ENCODE results near the gene DCST1. TPM values are rescaled to one million over a fixed set of nuclear protein-coding genes. Genes with fewer than 3 reads are reported as not detected.

DCST1 gene
- total RNA-seq, 2 donors from 2014 or later: 0.34 TPM; not detected in 1

DNA sequence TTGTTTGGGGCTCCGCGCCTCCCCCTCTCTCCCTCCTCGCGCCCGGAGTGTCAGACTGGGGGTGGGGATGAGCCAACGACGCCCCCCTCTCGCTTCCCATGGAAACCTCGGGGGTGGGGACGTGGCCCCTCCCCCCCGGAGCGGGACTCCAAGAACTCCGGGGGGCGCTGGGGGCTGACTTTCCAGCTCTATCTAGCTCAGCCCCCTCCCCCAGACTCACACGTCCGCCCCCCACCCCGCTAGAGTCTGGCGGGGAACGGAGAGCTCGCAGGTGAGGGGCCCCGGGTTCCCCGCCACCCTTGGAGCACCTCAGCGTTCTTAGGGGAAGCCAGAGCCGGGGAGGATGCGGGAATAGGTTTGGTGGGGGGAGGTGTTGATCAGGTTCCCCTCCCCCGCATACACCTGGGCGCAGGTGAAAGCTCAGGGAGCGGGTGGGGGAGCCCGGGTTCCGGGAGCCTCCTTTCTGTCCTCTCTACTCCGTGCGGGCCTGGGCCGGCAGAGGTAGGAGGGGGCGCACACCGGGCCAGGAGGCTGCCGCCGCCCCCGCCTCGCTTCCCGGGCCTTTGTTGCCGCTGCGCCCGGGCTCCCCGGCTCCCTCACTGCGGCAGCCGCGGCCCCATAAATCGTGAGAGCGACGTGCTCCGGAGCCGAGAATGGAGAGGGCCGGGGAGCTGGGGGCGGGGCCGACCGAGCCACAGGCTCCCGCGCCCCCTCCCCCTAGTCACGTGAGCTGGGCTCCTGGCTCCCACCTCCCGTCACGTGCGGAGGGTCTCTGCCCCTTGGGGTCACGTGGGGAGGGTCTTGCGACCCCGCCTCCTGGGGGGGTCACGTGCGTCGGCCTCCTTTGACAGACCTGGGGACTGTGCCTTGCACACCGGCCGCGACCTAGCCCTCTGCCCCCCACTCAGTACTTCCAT is 46.9 kb downstream of the DCST1 start:
- H3K9me3 Mint-ChIP-seq: no peaks in the 10 kb centered on the region
- no peak for DNase-seq (ENCODE audit: low spot score in 2 of 2)
- no peak overlapping the region for H3K27ac Mint-ChIP-seq
- no peak for ATAC-seq
- peaks cover 6% of the 10 kb centered on the region in 2 donors for H3K36me3 Mint-ChIP-seq

DNA sequence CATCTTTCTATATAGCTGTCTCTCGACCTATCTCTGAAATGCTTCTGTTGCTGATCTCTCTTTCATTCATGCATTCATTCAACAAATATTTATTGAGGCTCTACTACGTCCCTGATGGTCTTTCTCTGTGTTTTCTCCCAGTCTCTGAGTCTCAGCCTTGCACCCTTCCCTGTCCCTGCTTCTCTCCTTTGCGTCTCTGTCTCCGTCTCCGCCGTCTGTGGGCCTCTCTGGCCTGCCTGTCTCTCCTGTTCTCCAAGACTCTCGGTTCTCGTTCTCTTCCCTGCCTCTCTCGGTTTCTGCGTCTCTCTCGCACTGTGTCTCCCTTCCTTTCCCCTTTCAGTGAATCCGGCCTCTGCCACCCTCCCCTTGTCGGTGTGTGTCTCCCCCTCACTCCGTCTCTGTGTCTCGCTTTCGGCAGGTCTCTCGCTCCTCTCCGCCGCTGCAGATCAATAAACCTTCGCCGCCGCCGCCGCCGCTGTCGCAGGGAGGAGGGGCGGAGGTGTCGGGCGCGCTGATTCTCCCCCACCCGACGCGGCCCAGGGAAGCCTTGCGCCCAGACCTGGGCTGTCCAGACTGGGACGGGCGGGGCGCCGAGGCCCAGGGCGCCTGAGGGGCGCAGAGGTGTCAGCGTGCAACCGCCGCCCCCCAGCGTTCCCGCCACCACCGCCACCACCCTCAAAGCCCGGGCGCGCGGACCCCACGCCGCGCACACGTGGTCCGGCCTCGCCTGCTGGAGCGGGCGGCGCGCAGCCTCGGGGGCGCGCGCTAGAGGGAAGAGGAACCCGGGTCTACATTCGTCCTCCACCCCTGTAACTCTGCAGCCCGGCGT is 48.1 kb downstream of the DCST1 start:
- H3K9me3 Mint-ChIP-seq: no peaks in the 10 kb centered on the region
- ATAC-seq: no peak
- peaks cover 6% of the 10 kb centered on the region in 2 donors for H3K36me3 Mint-ChIP-seq
- no peak overlapping the region for H3K27ac Mint-ChIP-seq
- DNase-seq (ENCODE audit: low spot score in 2 of 2): no peak

DNA sequence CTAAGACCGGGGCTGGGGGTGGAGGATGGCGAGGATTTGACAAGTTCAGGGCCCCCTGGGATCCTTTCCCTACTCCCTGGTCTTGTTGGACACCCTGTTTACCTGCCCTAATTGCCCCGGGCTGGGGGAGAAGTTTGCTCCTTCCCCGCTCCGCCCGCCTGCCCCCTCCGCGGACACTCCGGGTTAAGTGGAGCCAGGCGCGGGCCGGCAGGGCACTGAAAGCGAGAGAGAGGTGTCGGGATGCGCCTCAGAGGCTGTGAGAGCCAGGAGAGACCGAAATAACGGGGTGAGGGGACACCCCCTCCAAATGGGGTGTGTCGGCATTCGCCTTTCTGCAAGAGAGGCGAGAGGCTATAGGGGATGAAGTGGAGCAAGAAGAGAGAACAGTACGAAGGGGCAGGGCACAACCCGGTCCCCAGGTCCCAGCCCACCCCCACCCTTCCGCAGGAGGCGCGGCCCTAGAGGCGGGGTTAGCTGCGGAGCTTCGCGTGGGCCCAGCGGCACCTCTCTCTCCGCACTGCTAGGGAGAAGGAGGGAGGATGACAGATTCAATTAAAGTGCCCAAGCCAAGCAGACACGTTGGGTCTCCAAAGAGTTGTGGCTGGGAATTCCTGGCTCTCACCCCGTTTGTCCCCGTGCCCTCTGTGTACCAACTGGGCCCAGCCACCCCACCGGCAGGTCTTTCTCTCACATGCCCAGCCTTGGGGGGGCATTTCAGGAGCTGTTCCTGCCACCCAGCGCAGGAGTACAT is 48.9 kb downstream of the DCST1 start:
- no peak for DNase-seq (ENCODE audit: low spot score in 2 of 2)
- no peak overlapping the region for H3K27ac Mint-ChIP-seq
- ATAC-seq: no peak
- H3K9me3 Mint-ChIP-seq: no peaks in the 10 kb centered on the region
- peaks cover 6% of the 10 kb centered on the region in 2 donors for H3K36me3 Mint-ChIP-seq

DNA sequence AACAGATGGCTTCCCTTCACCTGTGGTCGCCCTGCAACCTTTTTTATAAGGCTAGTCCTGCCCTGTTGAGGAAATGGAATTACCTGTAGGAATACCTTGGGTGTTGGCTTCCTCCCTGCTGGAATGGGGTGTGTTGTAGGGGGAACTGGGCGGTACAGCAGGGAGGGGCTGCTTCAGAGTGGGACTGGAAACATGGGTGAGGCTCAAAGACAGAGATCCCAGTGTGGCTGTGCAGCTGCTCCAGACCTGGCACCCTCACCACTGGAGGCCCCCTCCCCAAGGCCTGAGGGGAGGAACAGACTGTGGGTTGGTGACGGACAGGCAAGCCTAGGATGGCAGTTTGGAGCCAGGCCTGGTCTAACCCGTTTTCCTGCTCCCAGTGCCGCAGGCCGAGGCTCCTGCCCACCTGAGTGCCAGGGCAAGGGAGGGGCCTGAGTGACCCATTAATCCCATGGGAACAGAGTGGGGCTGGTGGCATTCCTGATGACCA is 49.5 kb downstream of the DCST1 start:
- no peak overlapping the region for H3K27ac Mint-ChIP-seq
- DNase-seq (ENCODE audit: low spot score in 2 of 2) (no peak), ATAC-seq (no peak)
- H3K36me3 Mint-ChIP-seq: peaks cover 6% of the 10 kb centered on the region in 2 donors
- H3K9me3 Mint-ChIP-seq: no peaks in the 10 kb centered on the region

DNA sequence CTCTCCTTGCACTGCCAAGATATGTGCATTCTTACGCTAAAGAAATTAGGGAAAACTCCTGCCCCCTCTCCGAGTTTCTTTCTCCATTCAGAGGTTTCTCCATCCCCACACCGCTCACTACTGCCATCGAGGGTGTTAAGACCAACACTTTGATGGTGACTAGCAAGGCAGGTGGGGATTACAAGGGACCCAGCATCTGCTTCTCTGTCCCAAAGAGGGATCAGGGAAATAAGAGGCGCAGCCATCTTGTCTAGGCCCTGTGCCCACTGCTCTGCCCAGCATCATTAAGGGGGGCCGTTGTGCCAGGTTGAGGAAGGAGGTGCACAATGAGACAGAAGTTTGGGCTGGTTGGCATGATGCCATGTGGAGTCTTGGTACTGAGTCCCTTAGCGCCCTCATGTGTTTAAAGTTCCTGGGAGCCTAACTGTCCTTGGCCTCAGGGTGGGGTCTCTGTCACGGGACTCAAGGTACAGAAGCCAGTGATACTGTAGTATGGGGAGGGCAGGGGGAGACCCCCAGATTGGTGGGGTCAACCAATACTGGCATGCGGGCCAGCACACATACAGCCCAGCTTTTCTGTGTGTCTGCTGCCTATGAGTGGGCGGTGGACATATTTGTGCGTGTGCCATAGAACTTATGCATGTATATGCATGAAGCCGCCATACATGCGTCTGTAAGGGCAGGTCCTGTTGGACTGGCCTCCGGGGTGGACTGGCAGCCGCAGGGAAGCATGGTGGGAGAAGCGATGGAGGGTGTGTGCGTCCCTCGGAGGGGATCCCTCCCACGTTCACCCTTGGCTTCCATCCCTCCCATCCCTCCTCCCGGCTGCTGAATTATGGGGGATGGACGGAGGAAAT is 50.5 kb downstream of the DCST1 start:
- peaks cover 6% of the 10 kb centered on the region in 2 donors for H3K36me3 Mint-ChIP-seq
- peak overlapping the region; percentile 86 to 98 for H3K27ac Mint-ChIP-seq
- ATAC-seq (no peak), DNase-seq (ENCODE audit: low spot score in 2 of 2) (no peak)
- no peaks in the 10 kb centered on the region for H3K9me3 Mint-ChIP-seq

DNA sequence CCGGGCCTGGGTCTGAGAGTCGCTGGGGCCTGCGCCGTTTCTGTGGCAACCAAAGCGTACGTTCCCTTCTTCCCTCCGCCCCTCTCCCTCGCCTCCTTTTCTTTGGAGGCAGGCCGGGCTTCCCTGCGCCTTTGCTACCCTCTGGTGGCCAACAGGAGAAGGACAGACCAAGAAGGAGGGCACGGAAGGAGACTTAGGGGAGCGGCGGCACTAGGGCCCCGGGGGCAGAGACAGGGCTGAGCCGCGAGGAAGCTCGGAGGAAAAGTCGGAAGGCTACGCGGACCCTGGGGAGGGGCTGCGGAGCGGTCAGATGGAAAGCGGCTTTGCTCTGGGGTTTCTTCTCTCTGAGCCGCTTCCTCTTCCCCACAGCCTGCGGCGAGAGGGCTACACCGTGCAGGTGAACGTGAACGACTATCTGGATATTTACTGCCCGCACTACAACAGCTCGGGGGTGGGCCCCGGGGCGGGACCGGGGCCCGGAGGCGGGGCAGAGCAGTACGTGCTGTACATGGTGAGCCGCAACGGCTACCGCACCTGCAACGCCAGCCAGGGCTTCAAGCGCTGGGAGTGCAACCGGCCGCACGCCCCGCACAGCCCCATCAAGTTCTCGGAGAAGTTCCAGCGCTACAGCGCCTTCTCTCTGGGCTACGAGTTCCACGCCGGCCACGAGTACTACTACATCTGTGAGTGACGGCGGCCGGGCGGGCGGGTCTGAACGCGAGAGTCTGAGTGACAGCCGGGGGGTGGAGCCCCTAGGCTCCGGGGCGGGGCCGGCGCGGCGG is 51.3 kb downstream of the DCST1 start:
- peak; percentile 83 to 86 for ATAC-seq
- peak overlapping the region; percentile 86 to 98 for H3K27ac Mint-ChIP-seq
- no peaks in the 10 kb centered on the region for H3K9me3 Mint-ChIP-seq
- peak; percentile 88 to 94 for DNase-seq (ENCODE audit: low spot score in 2 of 2)
- peaks cover 0 to 6% of the 10 kb centered on the region in 2 donors for H3K36me3 Mint-ChIP-seq

DNA sequence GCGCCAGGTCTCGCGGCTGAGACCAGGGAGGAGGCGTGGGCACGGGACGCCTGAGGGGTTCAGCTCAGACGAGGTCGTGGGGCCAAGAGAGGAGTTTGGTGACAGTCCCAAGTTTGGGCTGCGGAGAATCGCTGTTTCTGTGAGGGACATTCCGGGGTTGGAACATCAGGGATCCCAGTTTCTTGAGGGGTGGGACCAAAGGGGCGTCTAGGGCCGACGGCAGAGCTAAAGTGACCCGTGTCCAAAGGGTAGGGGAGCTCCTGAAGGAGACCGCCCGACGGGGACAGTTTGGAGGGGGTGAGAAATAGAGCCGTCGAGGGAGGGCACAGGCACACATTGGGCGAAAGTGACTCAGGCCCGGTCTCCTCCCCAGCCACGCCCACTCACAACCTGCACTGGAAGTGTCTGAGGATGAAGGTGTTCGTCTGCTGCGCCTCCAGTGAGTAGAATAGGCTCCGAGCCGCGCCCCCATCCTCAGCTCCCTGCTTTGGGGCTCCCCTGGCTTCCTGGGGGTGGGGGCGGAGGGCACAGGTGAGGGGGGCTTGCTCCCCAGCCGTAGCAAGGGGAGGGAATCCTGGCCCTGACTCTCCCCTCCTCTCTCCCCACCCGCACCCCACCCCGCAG is 52.0 kb downstream of the DCST1 start:
- Mint-ChIP-seq H3K27ac (peak overlapping the region; percentile 86 to 98), H3K9me3 (no peaks in the 10 kb centered on the region), H3K36me3 (peaks cover 0 to 6% of the 10 kb centered on the region in 2 donors)
- ATAC-seq (peak; percentile 56 to 70), DNase-seq (ENCODE audit: low spot score in 2 of 2) (peak; percentile 73 to 80)

DNA sequence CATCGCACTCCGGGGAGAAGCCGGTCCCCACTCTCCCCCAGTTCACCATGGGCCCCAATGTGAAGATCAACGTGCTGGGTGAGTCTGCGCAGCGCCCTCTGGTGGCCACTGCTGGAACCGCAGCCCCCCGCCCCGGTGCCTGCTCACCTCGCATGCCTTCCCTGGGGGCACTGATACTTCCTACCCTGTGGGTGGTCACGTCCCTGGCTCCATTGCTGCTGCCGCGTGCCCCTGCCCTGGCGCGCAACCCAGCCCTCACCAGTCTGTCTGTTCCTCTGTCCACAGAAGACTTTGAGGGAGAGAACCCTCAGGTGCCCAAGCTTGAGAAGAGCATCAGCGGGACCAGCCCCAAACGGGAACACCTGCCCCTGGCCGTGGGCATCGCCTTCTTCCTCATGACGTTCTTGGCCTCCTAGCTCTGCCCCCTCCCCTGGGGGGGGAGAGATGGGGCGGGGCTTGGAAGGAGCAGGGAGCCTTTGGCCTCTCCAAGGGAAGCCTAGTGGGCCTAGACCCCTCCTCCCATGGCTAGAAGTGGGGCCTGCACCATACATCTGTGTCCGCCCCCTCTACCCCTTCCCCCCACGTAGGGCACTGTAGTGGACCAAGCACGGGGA is 52.6 kb downstream of the DCST1 start:
- peaks cover 0 to 5% of the 10 kb centered on the region in 2 donors for H3K36me3 Mint-ChIP-seq
- H3K27ac Mint-ChIP-seq: peak overlapping the region in 1 of 2 donors; percentile 86
- H3K9me3 Mint-ChIP-seq: no peaks in the 10 kb centered on the region
- peak; percentile 78 to 92 for DNase-seq (ENCODE audit: low spot score in 2 of 2)
- ATAC-seq: peak; percentile 12 to 18

DNA sequence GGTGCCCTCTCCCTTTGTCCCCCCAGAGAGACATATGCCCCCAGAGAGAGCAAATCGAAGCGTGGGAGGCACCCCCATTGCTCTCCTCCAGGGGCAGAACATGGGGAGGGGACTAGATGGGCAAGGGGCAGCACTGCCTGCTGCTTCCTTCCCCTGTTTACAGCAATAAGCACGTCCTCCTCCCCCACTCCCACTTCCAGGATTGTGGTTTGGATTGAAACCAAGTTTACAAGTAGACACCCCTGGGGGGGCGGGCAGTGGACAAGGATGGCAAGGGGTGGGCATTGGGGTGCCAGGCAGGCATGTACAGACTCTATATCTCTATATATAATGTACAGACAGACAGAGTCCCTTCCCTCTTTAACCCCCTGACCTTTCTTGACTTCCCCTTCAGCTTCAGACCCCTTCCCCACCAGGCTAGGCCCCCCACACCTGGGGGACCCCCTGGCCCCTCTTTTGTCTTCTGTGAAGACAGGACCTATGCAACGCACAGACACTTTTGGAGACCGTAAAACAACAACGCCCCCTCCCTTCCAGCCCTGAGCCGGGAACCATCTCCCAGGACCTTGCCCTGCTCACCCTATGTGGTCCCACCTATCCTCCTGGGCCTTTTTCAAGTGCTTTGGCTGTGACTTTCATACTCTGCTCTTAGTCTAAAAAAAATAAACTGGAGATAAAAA is 53.4 kb downstream of the DCST1 start:
- no peaks in the 10 kb centered on the region for H3K9me3 Mint-ChIP-seq
- DNase-seq (ENCODE audit: low spot score in 2 of 2) (no peak), ATAC-seq (no peak)
- no peak overlapping the region for H3K27ac Mint-ChIP-seq
- H3K36me3 Mint-ChIP-seq: no peaks in the 10 kb centered on the region

DNA sequence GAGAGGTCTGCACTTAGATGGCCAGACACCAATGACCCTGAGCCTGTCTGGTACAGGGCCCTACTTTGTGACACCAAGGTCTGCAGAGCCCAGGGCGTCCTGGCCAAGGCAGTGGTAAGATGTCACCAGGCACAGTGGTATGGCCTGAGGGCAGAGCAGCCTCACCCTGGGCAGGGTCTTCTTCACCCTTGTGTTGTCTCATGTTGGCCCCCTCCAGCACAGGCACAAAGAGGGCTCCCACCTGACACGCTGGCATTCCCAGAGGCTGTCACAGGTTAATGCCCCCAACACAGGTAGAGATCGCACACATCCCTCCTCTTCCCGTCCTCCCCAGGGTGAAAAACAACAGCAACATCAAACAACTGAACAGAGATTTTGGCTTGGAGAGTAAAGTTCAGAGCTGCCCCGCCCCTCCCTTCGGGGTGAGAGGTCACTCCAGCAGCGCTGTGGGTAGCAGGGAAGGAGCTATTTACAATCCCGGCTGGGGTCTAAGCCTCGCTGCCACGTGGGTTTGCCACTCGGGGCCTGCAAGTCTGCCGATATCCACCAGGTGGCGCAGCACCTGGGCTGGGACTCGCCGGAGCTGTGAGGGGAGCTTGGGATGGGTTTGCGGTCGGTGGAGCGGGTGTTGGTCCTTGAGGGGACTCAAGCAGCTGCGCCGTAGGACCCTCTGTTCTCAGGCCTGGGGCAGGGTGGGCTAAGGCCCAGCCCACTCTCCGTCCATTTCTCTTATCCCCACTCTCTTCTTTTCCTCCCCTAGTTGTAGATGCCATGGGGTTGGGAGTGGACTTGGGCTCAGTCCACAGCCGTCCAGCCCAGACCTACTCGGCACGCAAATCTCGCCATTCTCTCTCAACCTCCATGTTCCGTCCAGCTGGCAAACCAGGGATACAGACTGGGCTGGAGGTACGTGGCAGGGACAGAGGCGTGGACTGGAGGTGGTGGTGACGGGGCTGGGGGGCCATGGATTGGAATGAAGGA is 57.7 kb downstream of the DCST1 start:
- DNase-seq (ENCODE audit: low spot score in 2 of 2): peak; percentile 78 to 93
- ATAC-seq: peak; percentile 84 to 88
- Mint-ChIP-seq H3K36me3 (no peaks in the 10 kb centered on the region), H3K9me3 (no peaks in the 10 kb centered on the region), H3K27ac (no peak overlapping the region)

DNA sequence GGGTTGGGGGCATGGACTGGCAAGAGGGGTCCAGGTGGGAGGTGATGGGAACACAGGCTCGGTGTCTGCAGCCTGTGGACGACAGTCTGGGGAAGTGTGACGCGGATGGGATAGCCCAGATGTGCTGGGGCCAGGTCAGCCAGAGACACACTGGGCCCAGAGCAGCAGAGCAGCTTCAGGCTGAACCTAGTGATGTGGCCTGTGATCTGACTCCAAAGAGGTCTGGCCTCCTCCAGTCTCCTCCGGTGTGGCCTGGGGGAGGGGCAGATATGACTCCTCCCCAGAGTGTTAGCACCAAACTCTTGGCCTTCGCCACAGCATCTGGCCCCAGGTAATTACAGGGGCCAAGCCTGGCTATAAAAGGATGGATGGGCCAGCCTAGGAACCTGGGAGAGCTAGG is 58.5 kb downstream of the DCST1 start:
- DNase-seq (ENCODE audit: low spot score in 2 of 2) (no peak), ATAC-seq (no peak)
- H3K36me3 Mint-ChIP-seq: no peaks in the 10 kb centered on the region
- no peak overlapping the region for H3K27ac Mint-ChIP-seq
- H3K9me3 Mint-ChIP-seq: no peaks in the 10 kb centered on the region

DNA sequence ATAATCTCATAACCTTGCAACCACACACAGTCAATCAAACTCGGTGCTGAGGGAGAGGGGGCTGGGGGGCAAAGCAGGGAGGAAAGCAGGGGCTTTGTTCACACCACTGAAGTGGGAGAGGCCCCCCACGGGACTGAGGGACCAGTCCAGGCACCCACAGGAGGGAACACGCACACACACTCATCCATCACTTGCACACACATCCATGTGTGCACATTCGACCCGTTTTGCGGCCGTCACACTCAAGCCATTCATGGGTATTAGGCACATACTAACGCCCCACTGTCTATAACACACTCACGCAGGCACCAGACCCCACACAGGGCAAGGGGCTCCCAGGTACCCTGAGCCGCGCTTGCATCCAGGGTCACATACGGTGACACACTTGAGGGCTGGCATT is 59.0 kb downstream of the DCST1 start:
- Mint-ChIP-seq H3K36me3 (no peaks in the 10 kb centered on the region), H3K9me3 (no peaks in the 10 kb centered on the region), H3K27ac (no peak overlapping the region)
- ATAC-seq (no peak), DNase-seq (ENCODE audit: low spot score in 2 of 2) (no peak)

Measured in activated naive CD4-positive, alpha-beta T cell treated with anti-CD3 and anti-CD28 coated beads, Interleukin-2, amount 50 U/mL, for 72 hours (primary cell).